ENCODE results near the gene POLR3E.
"Not testable (repeated sequence)": the region's sequence is repeated elsewhere in the genome, so short reads cannot be mapped to it uniquely, and the experiment has no call there.

The POLR3E gene

DNA sequence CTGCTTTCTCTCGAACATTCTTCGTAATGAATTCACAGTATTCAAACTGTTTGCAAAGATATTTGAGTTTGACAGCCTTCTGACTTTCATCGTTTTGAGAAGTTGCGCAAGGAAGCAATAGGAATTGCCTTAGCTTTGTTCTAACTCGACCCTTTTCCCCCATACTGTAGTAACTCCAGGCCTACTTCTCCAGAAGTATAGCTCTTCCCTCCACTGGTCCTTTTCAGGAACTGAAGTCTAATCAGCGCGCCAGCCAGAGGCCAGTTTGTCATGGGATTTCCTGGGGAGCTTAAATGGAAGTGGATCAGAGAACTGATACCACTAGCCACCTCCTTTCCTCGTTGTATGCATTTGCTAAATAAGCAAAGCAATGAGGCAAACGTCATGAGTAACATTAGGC is 49.3 kb downstream of the POLR3E start:
- TF ChIP-seq TCF4 (CRISPR knock-in tag; IDR thresholded peaks at IDR 0.05; ENCODE audit: borderline replicate concordance) (no peak), RARB (CRISPR knock-in tag; IDR thresholded peaks at IDR 0.05) (no peak), SNAI2 (CRISPR knock-in tag; IDR thresholded peaks at IDR 0.05) (no peak), ZNF565 (CRISPR knock-in tag; conservative IDR thresholded peaks at IDR 0.05; ENCODE audit: low read depth) (no peak), CSDC2 (CRISPR knock-in tag; IDR thresholded peaks at IDR 0.05) (no peak), ZFP3 (CRISPR knock-in tag; IDR thresholded peaks at IDR 0.05) (no peak), ISL1 (CRISPR knock-in tag; IDR thresholded peaks at IDR 0.05) (no peak), OSR1 (CRISPR knock-in tag; IDR thresholded peaks at IDR 0.05) (no peak), BACH2 (CRISPR knock-in tag; IDR thresholded peaks at IDR 0.05; ENCODE audit: borderline replicate concordance) (no peak), ZNF8 (CRISPR knock-in tag; IDR thresholded peaks at IDR 0.05) (no peak), ZNF70 (CRISPR knock-in tag; IDR thresholded peaks at IDR 0.05) (no peak), ZC3H10 (CRISPR knock-in tag; IDR thresholded peaks at IDR 0.05) (no peak), PPARA (CRISPR knock-in tag; IDR thresholded peaks at IDR 0.05; ENCODE audit: borderline replicate concordance) (no peak)
- TF ChIP-seq, protein P1, sequence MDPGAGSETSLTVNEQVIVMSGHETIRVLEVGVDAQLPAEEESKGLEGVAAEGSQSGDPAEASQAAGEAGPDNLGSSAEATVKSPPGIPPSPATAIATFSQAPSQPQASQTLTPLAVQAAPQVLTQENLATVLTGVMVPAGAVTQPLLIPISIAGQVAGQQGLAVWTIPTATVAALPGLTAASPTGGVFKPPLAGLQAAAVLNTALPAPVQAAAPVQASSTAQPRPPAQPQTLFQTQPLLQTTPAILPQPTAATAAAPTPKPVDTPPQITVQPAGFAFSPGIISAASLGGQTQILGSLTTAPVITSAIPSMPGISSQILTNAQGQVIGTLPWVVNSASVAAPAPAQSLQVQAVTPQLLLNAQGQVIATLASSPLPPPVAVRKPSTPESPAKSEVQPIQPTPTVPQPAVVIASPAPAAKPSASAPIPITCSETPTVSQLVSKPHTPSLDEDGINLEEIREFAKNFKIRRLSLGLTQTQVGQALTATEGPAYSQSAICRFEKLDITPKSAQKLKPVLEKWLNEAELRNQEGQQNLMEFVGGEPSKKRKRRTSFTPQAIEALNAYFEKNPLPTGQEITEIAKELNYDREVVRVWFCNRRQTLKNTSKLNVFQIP (CRISPR knock-in tag; IDR thresholded peaks at IDR 0.05; ENCODE audit: borderline replicate concordance, low read depth) = no peak
- TF ChIP-seq, protein P2, sequence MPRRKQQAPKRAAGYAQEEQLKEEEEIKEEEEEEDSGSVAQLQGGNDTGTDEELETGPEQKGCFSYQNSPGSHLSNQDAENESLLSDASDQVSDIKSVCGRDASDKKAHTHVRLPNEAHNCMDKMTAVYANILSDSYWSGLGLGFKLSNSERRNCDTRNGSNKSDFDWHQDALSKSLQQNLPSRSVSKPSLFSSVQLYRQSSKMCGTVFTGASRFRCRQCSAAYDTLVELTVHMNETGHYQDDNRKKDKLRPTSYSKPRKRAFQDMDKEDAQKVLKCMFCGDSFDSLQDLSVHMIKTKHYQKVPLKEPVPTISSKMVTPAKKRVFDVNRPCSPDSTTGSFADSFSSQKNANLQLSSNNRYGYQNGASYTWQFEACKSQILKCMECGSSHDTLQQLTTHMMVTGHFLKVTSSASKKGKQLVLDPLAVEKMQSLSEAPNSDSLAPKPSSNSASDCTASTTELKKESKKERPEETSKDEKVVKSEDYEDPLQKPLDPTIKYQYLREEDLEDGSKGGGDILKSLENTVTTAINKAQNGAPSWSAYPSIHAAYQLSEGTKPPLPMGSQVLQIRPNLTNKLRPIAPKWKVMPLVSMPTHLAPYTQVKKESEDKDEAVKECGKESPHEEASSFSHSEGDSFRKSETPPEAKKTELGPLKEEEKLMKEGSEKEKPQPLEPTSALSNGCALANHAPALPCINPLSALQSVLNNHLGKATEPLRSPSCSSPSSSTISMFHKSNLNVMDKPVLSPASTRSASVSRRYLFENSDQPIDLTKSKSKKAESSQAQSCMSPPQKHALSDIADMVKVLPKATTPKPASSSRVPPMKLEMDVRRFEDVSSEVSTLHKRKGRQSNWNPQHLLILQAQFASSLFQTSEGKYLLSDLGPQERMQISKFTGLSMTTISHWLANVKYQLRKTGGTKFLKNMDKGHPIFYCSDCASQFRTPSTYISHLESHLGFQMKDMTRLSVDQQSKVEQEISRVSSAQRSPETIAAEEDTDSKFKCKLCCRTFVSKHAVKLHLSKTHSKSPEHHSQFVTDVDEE (CRISPR knock-in tag; IDR thresholded peaks at IDR 0.05) = no peak
- TF ChIP-seq, protein P3, sequence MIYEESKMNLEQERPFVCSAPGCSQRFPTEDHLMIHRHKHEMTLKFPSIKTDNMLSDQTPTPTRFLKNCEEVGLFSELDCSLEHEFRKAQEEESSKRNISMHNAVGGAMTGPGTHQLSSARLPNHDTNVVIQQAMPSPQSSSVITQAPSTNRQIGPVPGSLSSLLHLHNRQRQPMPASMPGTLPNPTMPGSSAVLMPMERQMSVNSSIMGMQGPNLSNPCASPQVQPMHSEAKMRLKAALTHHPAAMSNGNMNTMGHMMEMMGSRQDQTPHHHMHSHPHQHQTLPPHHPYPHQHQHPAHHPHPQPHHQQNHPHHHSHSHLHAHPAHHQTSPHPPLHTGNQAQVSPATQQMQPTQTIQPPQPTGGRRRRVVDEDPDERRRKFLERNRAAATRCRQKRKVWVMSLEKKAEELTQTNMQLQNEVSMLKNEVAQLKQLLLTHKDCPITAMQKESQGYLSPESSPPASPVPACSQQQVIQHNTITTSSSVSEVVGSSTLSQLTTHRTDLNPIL (CRISPR knock-in tag; IDR thresholded peaks at IDR 0.05; ENCODE audit: low read depth) = no peak
- no peak for ATAC-seq

DNA sequence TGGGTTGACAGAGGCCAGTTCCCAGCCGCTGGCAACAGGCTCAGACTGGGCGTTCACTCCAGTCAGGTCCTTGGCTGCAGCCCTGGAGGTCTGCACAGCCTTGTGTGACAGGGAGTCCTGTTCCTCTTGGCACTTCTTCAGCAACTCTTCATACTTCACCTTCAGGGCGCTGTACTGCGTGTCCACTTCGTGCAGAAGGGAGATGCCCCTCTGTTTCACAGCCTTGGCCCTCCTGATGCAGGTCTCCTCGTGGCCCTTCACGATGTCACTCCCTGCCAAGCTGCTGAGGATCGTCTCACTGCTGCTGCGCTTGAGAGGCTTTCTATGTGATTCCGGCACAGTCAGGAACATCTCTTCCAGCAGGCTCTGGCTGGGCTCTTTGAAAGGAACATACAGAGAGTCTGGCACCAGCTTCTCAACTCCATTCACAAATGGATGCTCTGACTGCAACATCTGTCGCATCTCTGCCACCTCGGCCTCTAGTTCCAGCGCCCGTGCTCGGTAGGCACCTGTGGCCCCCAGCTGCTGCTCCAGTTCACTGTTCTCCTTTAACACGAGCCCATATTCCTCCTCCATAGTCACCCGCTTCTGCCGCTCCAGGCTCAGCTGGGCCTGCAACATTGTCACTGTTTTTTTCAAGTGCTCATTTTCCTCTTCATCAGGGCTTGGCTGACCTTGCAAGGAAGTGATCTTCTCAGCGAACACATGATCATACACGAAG is 50.1 kb downstream of the POLR3E start:
- TF ChIP-seq TOX (CRISPR knock-in tag; IDR thresholded peaks at IDR 0.05; ENCODE audit: borderline replicate concordance) = no peak

DNA sequence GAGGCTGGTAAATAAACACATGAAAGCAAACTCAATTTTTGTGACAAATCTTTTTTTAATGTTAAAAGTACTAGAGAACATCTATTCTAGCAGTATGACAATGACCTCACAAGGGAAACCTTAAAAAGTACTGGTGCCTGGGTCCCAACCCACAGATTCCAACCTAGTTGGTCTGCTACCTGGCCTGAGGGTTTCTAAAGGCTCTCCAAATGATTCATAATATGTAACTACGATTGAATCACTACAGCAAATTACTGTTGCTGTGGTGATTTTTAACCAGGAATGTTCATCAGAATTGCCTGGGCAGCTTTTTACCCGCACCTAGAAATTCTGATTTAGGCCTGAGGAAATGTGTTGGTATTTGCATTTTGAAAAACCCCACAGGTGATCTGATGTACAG is 51.1 kb downstream of the POLR3E start:
- no peak for ATAC-seq
- TF ChIP-seq BACH2 (CRISPR knock-in tag; IDR thresholded peaks at IDR 0.05; ENCODE audit: borderline replicate concordance) = no peak
- TF ChIP-seq ZNF8 (CRISPR knock-in tag; IDR thresholded peaks at IDR 0.05) = no peak
- no peak for TF ChIP-seq ARNTL (CRISPR knock-in tag; IDR thresholded peaks at IDR 0.05; ENCODE audit: borderline replicate concordance, low read depth)
- TF ChIP-seq RARB (CRISPR knock-in tag; IDR thresholded peaks at IDR 0.05) = no peak
- TF ChIP-seq, protein P4, sequence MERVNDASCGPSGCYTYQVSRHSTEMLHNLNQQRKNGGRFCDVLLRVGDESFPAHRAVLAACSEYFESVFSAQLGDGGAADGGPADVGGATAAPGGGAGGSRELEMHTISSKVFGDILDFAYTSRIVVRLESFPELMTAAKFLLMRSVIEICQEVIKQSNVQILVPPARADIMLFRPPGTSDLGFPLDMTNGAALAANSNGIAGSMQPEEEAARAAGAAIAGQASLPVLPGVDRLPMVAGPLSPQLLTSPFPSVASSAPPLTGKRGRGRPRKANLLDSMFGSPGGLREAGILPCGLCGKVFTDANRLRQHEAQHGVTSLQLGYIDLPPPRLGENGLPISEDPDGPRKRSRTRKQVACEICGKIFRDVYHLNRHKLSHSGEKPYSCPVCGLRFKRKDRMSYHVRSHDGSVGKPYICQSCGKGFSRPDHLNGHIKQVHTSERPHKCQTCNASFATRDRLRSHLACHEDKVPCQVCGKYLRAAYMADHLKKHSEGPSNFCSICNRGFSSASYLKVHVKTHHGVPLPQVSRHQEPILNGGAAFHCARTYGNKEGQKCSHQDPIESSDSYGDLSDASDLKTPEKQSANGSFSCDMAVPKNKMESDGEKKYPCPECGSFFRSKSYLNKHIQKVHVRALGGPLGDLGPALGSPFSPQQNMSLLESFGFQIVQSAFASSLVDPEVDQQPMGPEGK (CRISPR knock-in tag; IDR thresholded peaks at IDR 0.05; ENCODE audit: borderline replicate concordance) = no peak
- TF ChIP-seq ISL1 (CRISPR knock-in tag; IDR thresholded peaks at IDR 0.05) = no peak
- TF ChIP-seq, protein P3 (CRISPR knock-in tag; IDR thresholded peaks at IDR 0.05; ENCODE audit: low read depth) = no peak

More for the DNA sequence above, 50.1 kb downstream of the POLR3E start:
- no peak for ATAC-seq

DNA sequence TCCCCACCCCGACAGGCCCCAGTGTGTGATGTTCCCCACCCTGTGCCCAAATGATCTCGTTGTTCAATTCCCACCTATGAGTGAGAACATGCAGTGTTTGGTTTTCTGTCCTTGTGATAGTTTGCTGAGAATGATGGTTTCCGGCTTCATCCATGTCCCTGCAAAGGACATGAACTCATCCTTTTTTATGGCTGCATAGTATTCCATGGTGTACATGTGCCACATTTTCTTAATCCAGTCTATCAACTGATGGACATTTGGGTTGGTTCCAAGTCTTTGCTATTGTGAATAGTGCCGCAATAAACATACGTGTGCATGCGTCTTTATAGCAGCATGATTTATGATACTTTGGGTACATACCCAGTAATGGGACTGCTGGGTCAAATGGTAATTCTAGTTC is 53.8 kb downstream of the POLR3E start:
- not testable (repeated sequence) for ATAC-seq
